ENCODE data around the gene VAV3. TPM values are rescaled to one million over a fixed set of nuclear protein-coding genes. Genes with fewer than 3 reads are reported as not detected.
A peak's percentile ranks its signal among the peaks of the same experiment; 100 is the strongest.

The VAV3 gene
- total RNA-seq, 1 donor from 2014 or later = 29.1 TPM

DNA sequence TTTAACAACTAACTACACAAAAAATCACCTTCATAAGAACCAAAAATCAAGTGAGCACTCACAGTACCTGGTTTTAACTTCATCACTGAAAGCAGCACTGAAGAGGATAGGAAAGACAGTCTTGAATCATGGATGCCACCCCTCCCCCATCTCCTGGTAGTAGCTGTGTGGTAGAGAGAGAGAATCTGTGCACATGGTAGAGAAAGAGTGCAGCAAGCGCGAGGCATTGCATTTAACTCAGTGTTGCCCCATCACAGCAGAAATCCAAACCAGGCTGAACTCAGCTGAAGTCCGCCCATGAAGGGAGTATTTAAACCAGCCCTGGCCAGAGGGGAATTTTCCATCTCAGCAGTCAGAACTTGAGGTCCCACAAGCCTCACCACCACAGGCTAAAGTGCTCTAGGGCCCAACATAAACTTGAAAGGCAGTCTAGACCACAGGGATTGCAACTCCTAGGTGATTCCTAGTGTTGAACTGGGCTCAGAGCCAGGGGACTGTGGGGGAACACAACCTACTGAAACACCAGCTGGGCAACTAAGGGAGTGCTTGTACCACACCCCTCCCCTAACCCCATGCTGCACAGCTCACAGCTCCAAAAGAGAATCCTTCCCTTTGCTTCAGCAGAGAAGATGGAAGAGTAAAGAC is 38.4 kb downstream of the VAV3 start:
- DNase-seq = no peak
- H3K27me3 Mint-ChIP-seq = no peaks in the 10 kb centered on the region
- TF ChIP-seq, protein P1, sequence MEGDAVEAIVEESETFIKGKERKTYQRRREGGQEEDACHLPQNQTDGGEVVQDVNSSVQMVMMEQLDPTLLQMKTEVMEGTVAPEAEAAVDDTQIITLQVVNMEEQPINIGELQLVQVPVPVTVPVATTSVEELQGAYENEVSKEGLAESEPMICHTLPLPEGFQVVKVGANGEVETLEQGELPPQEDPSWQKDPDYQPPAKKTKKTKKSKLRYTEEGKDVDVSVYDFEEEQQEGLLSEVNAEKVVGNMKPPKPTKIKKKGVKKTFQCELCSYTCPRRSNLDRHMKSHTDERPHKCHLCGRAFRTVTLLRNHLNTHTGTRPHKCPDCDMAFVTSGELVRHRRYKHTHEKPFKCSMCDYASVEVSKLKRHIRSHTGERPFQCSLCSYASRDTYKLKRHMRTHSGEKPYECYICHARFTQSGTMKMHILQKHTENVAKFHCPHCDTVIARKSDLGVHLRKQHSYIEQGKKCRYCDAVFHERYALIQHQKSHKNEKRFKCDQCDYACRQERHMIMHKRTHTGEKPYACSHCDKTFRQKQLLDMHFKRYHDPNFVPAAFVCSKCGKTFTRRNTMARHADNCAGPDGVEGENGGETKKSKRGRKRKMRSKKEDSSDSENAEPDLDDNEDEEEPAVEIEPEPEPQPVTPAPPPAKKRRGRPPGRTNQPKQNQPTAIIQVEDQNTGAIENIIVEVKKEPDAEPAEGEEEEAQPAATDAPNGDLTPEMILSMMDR (IDR thresholded peaks at IDR 0.05) = no peak
- peak overlapping the region; percentile 15 for H3K27ac Mint-ChIP-seq
- H3K4me3 Mint-ChIP-seq = no peak overlapping the region
- H3K36me3 Mint-ChIP-seq (ENCODE audit: low read depth) = no peaks in the 10 kb centered on the region
- peaks cover 3% of the 10 kb centered on the region for H3K9me3 Mint-ChIP-seq
- peaks cover 65% of the 10 kb centered on the region for H3K4me1 Mint-ChIP-seq
- ChIA-PET CTCF (interaction anchor here (1.1 to 1.4 kb wide), 2 partner anchors 17 to 139 kb away, joined by 3 to 4 read pairs; no protein-coding TSS in a partner anchor), POLR2A (interaction anchor here (1.0 to 1.6 kb wide), 2 partner anchors 37 to 38 kb away, joined by 3 to 4 read pairs; partner anchors contain the start of gene VAV3)
- ATAC-seq (ENCODE audit: low read depth) = no peak
- intact Hi-C loops (cut with micrococcal nuclease) = no loop called here

DNA sequence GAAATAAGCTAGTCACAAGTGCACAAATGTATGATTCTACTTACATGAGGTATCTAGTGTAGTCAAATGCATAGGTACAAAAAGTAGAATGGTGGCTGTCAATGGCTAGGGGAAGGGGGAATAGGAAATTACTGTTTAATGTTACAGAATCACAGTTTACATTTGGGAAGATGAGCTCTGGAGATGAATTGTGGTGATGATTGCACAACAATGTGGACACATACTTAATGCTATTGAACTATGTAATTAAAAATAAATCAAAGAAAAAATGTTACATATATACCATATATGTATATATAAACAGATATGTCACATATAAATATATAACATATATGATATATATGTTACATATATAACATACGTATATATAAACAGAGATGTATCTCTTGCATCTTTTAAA is 39.4 kb downstream of the VAV3 start:
- POLR2A ChIA-PET = interaction anchor here (0.9 to 1.0 kb wide), 2 partner anchors 30 to 38 kb away, joined by 3 to 4 read pairs; no protein-coding TSS in a partner anchor
- CTCF ChIA-PET = no interaction called here
- no peaks in the 10 kb centered on the region for H3K36me3 Mint-ChIP-seq (ENCODE audit: low read depth)

DNA sequence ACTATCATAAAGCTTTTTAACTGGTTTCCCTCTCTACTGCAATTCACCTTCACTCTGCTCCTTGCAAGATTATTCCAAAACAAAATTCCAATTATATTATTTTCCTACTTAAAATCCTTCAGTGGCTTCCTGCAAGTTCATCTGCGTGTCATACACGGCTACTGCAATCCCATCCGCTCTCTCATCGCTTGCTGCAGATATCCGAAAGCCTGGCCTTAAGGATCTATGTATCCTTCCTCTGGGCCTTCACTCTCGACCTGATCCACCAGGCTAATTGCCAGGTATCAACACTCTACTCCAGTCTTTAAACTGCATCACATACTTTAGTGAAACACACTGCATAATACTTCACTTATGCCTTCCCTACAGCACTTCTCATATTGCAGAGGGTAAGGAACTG is 44.0 kb downstream of the VAV3 start:
- Mint-ChIP-seq H3K9me3 (peaks cover 3% of the 10 kb centered on the region), H3K27ac (no peak overlapping the region), H3K36me3 (ENCODE audit: low read depth) (peaks cover 3% of the 10 kb centered on the region), H3K4me3 (no peak overlapping the region), H3K4me1 (peaks cover 68% of the 10 kb centered on the region), H3K27me3 (no peaks in the 10 kb centered on the region)
- ChIA-PET CTCF (interaction anchor here (1.1 kb wide), 1 partner anchor 139 kb away, joined by 6 read pairs; no protein-coding TSS in a partner anchor), POLR2A (no interaction called here)
- DNase-seq (no peak), ATAC-seq (ENCODE audit: low read depth) (no peak)
- TF ChIP-seq, protein P1 (IDR thresholded peaks at IDR 0.05) = no peak
- intact Hi-C loops (cut with micrococcal nuclease) = no loop called here

More for the DNA sequence above, 39.4 kb downstream of the VAV3 start:
- ATAC-seq (ENCODE audit: low read depth) (no peak), DNase-seq (no peak)
- Mint-ChIP-seq H3K4me3 (no peak overlapping the region), H3K4me1 (peaks cover 72% of the 10 kb centered on the region), H3K27me3 (no peaks in the 10 kb centered on the region), H3K9me3 (peaks cover 3% of the 10 kb centered on the region), H3K27ac (no peak overlapping the region)
- TF ChIP-seq, protein P1 (IDR thresholded peaks at IDR 0.05) = no peak
- intact Hi-C loops (cut with micrococcal nuclease) = no loop called here

DNA sequence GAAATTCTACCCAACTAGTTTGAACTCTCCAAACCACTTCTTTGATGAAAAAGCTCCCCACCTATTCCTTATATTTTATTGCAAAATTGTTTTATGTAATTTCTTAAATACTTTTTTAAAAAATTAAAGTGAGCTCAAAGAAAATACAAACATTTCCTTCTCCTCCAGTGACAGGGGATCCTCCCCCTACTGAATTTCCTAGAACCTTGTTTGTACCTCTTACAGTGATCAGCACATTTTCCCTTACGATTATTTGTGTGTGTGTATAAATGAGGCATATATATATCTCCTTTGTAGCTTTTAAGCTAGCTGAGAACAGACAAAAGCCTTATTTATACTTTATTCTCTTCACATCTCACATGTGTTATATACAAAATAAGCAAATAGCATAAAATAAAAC is 44.4 kb downstream of the VAV3 start:
- no peak for DNase-seq
- no peak overlapping the region for H3K4me3 Mint-ChIP-seq

DNA sequence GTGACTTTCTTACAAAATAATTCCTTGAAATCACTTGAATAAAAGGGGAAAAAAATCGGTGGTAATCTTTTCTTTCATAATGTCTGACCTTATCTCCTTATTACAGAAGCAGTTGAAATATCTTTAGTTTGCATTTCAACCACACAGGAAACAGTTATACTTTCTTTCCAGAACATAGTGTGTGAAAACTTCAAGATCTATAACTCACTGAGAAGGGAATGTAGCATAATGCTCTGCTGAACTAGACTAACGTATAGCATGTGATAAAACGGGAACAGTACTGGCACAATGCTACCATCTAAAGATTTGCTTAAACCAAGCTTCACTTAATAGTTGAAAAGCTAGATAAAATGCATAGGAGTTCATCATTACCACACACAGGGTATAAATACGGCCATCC is 45.0 kb downstream of the VAV3 start:
- Mint-ChIP-seq H3K4me3 (peak overlapping the region; percentile 42), H3K4me1 (peaks cover 72% of the 10 kb centered on the region), H3K27me3 (no peaks in the 10 kb centered on the region), H3K36me3 (ENCODE audit: low read depth) (peaks cover 3% of the 10 kb centered on the region), H3K9me3 (peaks cover 3% of the 10 kb centered on the region), H3K27ac (peak overlapping the region; percentile 56)
- ATAC-seq (ENCODE audit: low read depth) = peak; percentile 21
- POLR2A ChIA-PET = interaction anchor here (1.0 kb wide), 1 partner anchor 13 kb away, joined by 3 read pairs; no protein-coding TSS in a partner anchor
- no peak for DNase-seq
- TF ChIP-seq, protein P1 (IDR thresholded peaks at IDR 0.05) = no peak
- CTCF ChIA-PET = interaction anchor here (1.1 kb wide), 1 partner anchor 138 kb away, joined by 6 read pairs; no protein-coding TSS in a partner anchor
- intact Hi-C loops (cut with micrococcal nuclease) = loop anchor here (1.0 kb wide), 1 partner anchor 12 kb away; no protein-coding TSS in a partner anchor

More for the DNA sequence above, 44.4 kb downstream of the VAV3 start:
- TF ChIP-seq, protein P1 (IDR thresholded peaks at IDR 0.05) = no peak
- no peak for ATAC-seq (ENCODE audit: low read depth)
- ChIA-PET POLR2A (interaction anchor here (1.0 kb wide), 1 partner anchor 13 kb away, joined by 3 read pairs; no protein-coding TSS in a partner anchor), CTCF (interaction anchor here (1.1 kb wide), 1 partner anchor 138 kb away, joined by 6 read pairs; no protein-coding TSS in a partner anchor)
- Mint-ChIP-seq H3K27ac (peak overlapping the region; percentile 56), H3K36me3 (ENCODE audit: low read depth) (peaks cover 3% of the 10 kb centered on the region), H3K4me1 (peaks cover 69% of the 10 kb centered on the region), H3K9me3 (peaks cover 3% of the 10 kb centered on the region), H3K27me3 (no peaks in the 10 kb centered on the region)
- intact Hi-C loops (cut with micrococcal nuclease) = no loop called here

All from activated B cell treated with CpG ODN at 0.5 μM for 24 hours (primary cell).